B cell (primary cell): ENCODE measurements around the gene ADAP1. TPM values are rescaled to one million over a fixed set of nuclear protein-coding genes. Genes with fewer than 3 reads are reported as not detected.

Experiments used
- ATAC-seq: fragments of 200-7000 bp; cut with Tn5 transposase; one replicate; pipeline ENCODE4 v1.10.0; 2021; ENCODE audit warnings: low read depth, mild to moderate bottlenecking, moderate number of reproducible peaks, moderate library complexity
- CTCF ChIA-PET: fragments of 350-600 bp; sonication (Branson Sonifier 250); formaldehyde crosslinking; loops from one replicate; lab custom pipeline; 2021; ENCODE audit warnings: antibody characterized with exemption, inconsistent platforms; lab: Charles Lee
- POLR2A ChIA-PET: fragments of 350-600 bp; sonication (Branson Sonifier 250); formaldehyde crosslinking; loops from one replicate; lab custom pipeline; 2021; ENCODE audit warnings: antibody characterized with exemption; lab: Charles Lee
- DNase-seq: peaks from one replicate; pipeline ENCODE4 v3.0.0; 2013
- H2AFZ ChIP-seq: 2 replicates; pipeline ENCODE4 v1.6.1; 2012; ENCODE audit warnings: mild to moderate bottlenecking, low read depth, low read length; ENCODE audit not compliant: insufficient read depth, poor library complexity, severe bottlenecking
- H3K27ac ChIP-seq, 2 donors: 1 replicate in 1 of 2; 2 replicates in 1 of 2; pipeline ENCODE4 v1.5.1; 2012 to 2013; ENCODE audit warnings: low read length in 2 of 2, mild to moderate bottlenecking in 2 of 2, moderate library complexity in 1 of 2
- H3K27me3 ChIP-seq, 4 experiments: fragments of 200-600 bp in 1 of 4; sonication (generic) in 1 of 4; replicated peaks in 1 of 4; 1 replicate in 2 of 4; 2 replicates in 2 of 4; pipeline versions ENCODE4 v1.6.1 to v1.7.0; 2013 to 2016; ENCODE audit warnings: low read length in 3 of 4, mild to moderate bottlenecking in 2 of 4, mixed read lengths in 1 of 4, moderate library complexity in 1 of 4; ENCODE audit not compliant: insufficient read depth in 4 of 4, control insufficient read depth in 3 of 4; ENCODE audit errors: control extremely low read depth in 1 of 4
- H3K36me3 ChIP-seq, 2 experiments: replicated peaks in 1 of 2; 1 replicate in 1 of 2; 2 replicates in 1 of 2; pipeline versions ENCODE4 v1.6.1 to v1.7.1; 2013; ENCODE audit warnings: low read length in 1 of 2; ENCODE audit not compliant: insufficient read depth in 2 of 2, control insufficient read depth in 1 of 2; ENCODE audit errors: control extremely low read depth in 1 of 2, extremely low read depth in 1 of 2
- H3K4me1 ChIP-seq, 2 donors: fragments of 200-600 bp in 1 of 2; sonication (generic) in 1 of 2; 1 replicate in 1 of 2; 2 replicates in 1 of 2; pipeline versions ENCODE4 v1.5.1 to v1.6.1; 2013 to 2017; ENCODE audit warnings: low read length in 2 of 2; ENCODE audit not compliant: control insufficient read depth in 2 of 2, insufficient read depth in 2 of 2
- H3K4me2 ChIP-seq: replicated peaks from 2 replicates; pipeline ENCODE3; 2012; ENCODE audit warnings: mild to moderate bottlenecking, low read depth, low read length; ENCODE audit not compliant: poor library complexity, severe bottlenecking
- H3K4me3 ChIP-seq, 5 experiments: fragments of 200-600 bp in 1 of 5; sonication (generic) in 1 of 5; 1 replicate in 3 of 5; 2 replicates in 2 of 5; pipeline versions ENCODE4 v1.5.1 to v1.7.0; 2011 to 2016; ENCODE audit warnings: low read length in 4 of 5, mild to moderate bottlenecking in 4 of 5, low read depth in 2 of 5, control low read depth in 1 of 5, moderate library complexity in 1 of 5; ENCODE audit not compliant: insufficient read depth in 1 of 5; ENCODE audit errors: control extremely low read depth in 1 of 5, extremely low read depth in 1 of 5
- H3K79me2 ChIP-seq: fragments of 200-600 bp; sonication (generic); one replicate; pipeline ENCODE4 v1.6.0; 2016; ENCODE audit warnings: low read length; ENCODE audit not compliant: control insufficient read depth, insufficient read depth
- H3K9ac ChIP-seq: fragments of 200-600 bp; sonication (generic); 2 replicates; pipeline ENCODE4 v1.6.1; 2017; ENCODE audit warnings: mild to moderate bottlenecking, low read length, moderate library complexity
- H3K9me3 ChIP-seq, 3 donors: one replicate each; pipeline versions ENCODE4 v1.6.1 to v1.7.1; 2013; ENCODE audit warnings: low read length in 2 of 3; ENCODE audit not compliant: control insufficient read depth in 2 of 3, insufficient read depth in 1 of 3; ENCODE audit errors: control extremely low read depth in 1 of 3
- H4K20me1 ChIP-seq: 2 replicates; pipeline ENCODE4 v1.6.0; 2012; ENCODE audit warnings: mild to moderate bottlenecking, low read length; ENCODE audit not compliant: insufficient read depth, control insufficient read depth, poor library complexity, severe bottlenecking
- H3K27ac Mint-ChIP-seq: one replicate; pipeline ENCODE4 v1.8.0; 2021; ENCODE audit warnings: mixed read lengths
- H3K27me3 Mint-ChIP-seq: one replicate; pipeline ENCODE4 v1.8.0; 2021; ENCODE audit warnings: mixed read lengths
- H3K4me1 Mint-ChIP-seq: one replicate; pipeline ENCODE4 v1.8.0; 2021; ENCODE audit warnings: mixed read lengths
- H3K4me3 Mint-ChIP-seq: one replicate; pipeline ENCODE4 v1.8.0; 2021; ENCODE audit warnings: mixed read lengths
- H3K9me3 Mint-ChIP-seq: one replicate; pipeline ENCODE4 v1.8.0; 2022; ENCODE audit warnings: mixed read lengths; ENCODE audit not compliant: insufficient read depth
- EZH2 ChIP-seq: IDR thresholded peaks from 2 replicates; pipeline ENCODE4 v1.6.1; 2012; ENCODE audit warnings: borderline replicate concordance, low read depth, mild to moderate bottlenecking, moderate library complexity, low read length; ENCODE audit not compliant: insufficient read depth, poor library complexity, severe bottlenecking
- WGBS: methylation state at CpG from one replicate; pipeline ENCODE4 v1.1.5; 2013; ENCODE audit warnings: missing lambda C conversion rate; ENCODE audit not compliant: insufficient coverage; 5-methylcytosine and 5-hydroxymethylcytosine counted together
- intact Hi-C: fragments of 100-400 bp; cut with micrococcal nuclease; formaldehyde crosslinking; loops from one replicate; pipeline ENCODE4 v1.10.0; 2022
- polyA plus RNA-seq: library from polyadenylated mRNA; depleted of rRNA; stranded (reverse); fragments of >200 nt; gene quantifications from 2 replicates; pipeline ENCODE4 v1.2.3, GENCODE V29; 2012
- total RNA-seq, 2 donors: library from RNA; stranded (reverse); fragments of 120-200 nt in 1 of 2; gene quantifications; 1 replicate in 1 of 2; 2 replicates in 1 of 2; pipeline versions ENCODE4 v1.2.3 to v1.2.4, GENCODE V29; 2013 to 2022
- TF ChIP-seq, protein P1 (sequence below): fragments of 200-600 bp; IDR thresholded peaks from one replicate; pipeline ENCODE4 v1.8.0; 2022; ENCODE audit warnings: antibody characterized with exemption, mild to moderate bottlenecking

ADAP1 gene
- total and polyA plus RNA-seq, 2 donors (not counting 1 experiment from before 2014, with no cell fraction given) = 10.8 to 12.9 TPM

DNA sequence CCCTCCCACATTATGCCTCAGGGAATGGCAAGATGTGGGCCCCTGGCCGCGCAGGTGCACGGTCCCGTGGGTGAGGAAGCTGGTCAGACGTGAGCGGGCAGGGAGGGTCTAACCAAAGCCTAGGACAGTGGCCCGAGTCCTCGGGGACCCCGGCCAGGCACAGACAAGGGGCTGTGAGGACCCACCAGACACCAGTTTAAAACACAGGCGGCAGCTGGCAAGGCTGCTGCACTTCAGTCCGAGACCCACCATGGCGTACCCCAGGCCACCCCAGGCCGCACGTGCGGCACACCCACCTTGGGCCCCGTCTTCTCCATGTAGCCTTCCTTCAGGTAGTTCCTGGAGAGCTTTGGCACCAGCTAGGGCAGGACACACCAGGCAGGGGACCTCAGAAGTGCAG, 54.7 kb downstream of the ADAP1 start:
- no peak overlapping the region for H3K4me3 ChIP-seq
- H3K4me2 ChIP-seq = no peak overlapping the region
- peaks cover 7% of the 10 kb centered on the region for H4K20me1 ChIP-seq
- Mint-ChIP-seq H3K9me3 (no peaks in the 10 kb centered on the region), H3K27me3 (peaks cover 9% of the 10 kb centered on the region), H3K4me1 (no peaks in the 10 kb centered on the region), H3K27ac (no peak overlapping the region), H3K4me3 (no peak overlapping the region)
- no peaks in the 10 kb centered on the region for H3K27me3 ChIP-seq
- H3K36me3 ChIP-seq = peaks cover 0 to 22% of the 10 kb centered on the region in 2 experiments
- H3K79me2 ChIP-seq = no peaks in the 10 kb centered on the region
- H3K27ac ChIP-seq = no peak overlapping the region
- ATAC-seq (no peak), DNase-seq (no peak)
- intact Hi-C loops = no loop called here
- no peak overlapping the region for H3K9ac ChIP-seq
- TF ChIP-seq, protein P1, sequence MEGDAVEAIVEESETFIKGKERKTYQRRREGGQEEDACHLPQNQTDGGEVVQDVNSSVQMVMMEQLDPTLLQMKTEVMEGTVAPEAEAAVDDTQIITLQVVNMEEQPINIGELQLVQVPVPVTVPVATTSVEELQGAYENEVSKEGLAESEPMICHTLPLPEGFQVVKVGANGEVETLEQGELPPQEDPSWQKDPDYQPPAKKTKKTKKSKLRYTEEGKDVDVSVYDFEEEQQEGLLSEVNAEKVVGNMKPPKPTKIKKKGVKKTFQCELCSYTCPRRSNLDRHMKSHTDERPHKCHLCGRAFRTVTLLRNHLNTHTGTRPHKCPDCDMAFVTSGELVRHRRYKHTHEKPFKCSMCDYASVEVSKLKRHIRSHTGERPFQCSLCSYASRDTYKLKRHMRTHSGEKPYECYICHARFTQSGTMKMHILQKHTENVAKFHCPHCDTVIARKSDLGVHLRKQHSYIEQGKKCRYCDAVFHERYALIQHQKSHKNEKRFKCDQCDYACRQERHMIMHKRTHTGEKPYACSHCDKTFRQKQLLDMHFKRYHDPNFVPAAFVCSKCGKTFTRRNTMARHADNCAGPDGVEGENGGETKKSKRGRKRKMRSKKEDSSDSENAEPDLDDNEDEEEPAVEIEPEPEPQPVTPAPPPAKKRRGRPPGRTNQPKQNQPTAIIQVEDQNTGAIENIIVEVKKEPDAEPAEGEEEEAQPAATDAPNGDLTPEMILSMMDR = no peak
- TF ChIP-seq EZH2 = no peak
- H3K9me3 ChIP-seq = no peaks in the 10 kb centered on the region
- peaks cover 0 to 5% of the 10 kb centered on the region in 2 donors for H3K4me1 ChIP-seq
- WGBS = 95% methylated on average over 16 of the region's 16 CpGs
- no peak overlapping the region for H2AFZ ChIP-seq
- ChIA-PET CTCF (no interaction called here), POLR2A (no interaction called here)

DNA sequence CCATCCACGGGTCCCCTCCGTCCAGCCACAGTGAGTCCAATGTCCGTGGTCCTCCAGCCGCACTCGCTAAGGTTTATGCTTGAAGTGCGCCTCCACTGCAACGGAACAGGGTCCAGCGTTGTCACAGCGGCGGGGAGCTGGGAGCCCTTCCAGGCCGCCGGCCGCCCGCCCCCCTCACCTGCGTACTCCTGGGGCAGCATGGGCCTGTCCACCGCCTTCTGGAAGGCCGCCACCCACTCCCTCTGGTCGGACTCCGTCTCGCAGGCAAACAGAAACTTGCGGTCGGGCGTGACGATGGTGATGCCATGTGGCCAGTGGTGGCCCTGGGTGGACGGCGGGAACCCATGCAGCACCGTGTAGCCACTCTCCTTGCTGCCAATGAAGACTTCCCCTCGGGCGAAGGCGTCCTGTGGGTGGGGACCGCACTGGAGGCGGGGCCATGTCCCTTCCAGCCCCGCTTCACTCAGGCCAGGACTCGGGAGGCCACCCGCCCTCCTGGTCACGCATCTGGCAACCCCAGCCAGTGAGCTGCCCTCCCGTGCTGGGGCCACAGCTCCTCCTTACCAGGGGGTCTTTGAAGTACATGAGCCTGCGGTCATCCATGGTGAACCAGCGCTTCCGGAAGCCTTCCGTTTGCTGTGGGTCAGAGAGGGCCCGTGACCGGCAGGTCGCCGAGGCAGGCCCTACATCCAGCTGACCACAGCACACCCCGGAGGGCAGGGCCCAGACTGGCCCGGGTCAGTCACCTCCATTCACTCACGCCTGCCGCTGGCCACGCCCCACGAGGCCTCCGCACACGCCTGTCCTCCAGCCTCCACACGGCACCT, 55.4 kb downstream of the ADAP1 start:
- peaks cover 0 to 27% of the 10 kb centered on the region in 2 experiments for H3K36me3 ChIP-seq
- H3K4me3 ChIP-seq = no peak overlapping the region
- POLR2A ChIA-PET = no interaction called here

More for the DNA sequence above, 55.4 kb downstream of the ADAP1 start:
- no peak overlapping the region for H3K4me3 Mint-ChIP-seq
- peaks cover 7% of the 10 kb centered on the region for H4K20me1 ChIP-seq
- H3K9ac ChIP-seq = no peak overlapping the region
- DNase-seq (no peak), ATAC-seq (no peak)
- no peaks in the 10 kb centered on the region for H3K79me2 ChIP-seq
- no peaks in the 10 kb centered on the region for H3K9me3 ChIP-seq
- intact Hi-C loops = no loop called here
- no peaks in the 10 kb centered on the region for H3K27me3 ChIP-seq
- no peak overlapping the region for H2AFZ ChIP-seq
- peaks cover 9% of the 10 kb centered on the region for H3K27me3 Mint-ChIP-seq
- no peak overlapping the region for H3K27ac Mint-ChIP-seq
- TF ChIP-seq, protein P1 = no peak
- TF ChIP-seq EZH2 = no peak
- no peak overlapping the region for H3K27ac ChIP-seq
- H3K4me2 ChIP-seq = no peak overlapping the region
- CTCF ChIA-PET = no interaction called here
- no peaks in the 10 kb centered on the region for H3K9me3 Mint-ChIP-seq
- H3K4me1 ChIP-seq = peaks cover 0 to 5% of the 10 kb centered on the region in 2 donors
- 96% methylated on average over 54 of the region's 54 CpGs for WGBS
- no peaks in the 10 kb centered on the region for H3K4me1 Mint-ChIP-seq
